Measurements from ENCODE around the gene BMP8A.

DNA sequence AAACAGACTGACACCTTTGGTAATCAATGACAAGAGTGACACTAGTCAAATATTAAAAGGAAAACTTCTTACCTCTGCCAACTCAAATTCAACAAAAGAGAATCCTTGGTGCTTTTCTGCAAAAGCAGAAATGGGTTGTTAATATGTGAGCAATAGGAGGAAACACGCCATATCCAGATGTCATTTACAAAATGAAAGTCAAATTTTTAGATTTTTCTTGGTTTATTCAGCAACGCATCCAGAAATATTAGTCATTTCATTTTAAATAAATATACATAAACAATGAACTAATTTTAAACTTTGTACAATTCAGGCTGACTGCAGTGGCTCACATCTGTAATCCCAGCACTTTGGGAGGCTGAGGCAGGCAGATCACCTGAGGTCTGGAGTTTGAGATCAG lies 62.8 kb downstream of the BMP8A start:
- no peak for TF ChIP-seq SMC3 (IDR thresholded peaks at IDR 0.05)
- no peak for TF ChIP-seq SREBF2 (IDR thresholded peaks at IDR 0.05)
- no peak for TF ChIP-seq EP300 (IDR thresholded peaks at IDR 0.05)
- TF ChIP-seq MAZ (IDR thresholded peaks at IDR 0.05; ENCODE audit: borderline replicate concordance, low read depth, low read length): no peak
